Tibial nerve (tissue), 4 donors: Measurements from ENCODE around the gene KCNAB3.

ENCODE experiments used
- EP300 ChIP-seq, 2 donors: sonication (generic); formaldehyde crosslinking; IDR thresholded peaks; one replicate each; pipeline ENCODE4 v1.6.1; 2017; ENCODE audit warnings: antibody characterized with exemption in 2 of 2, mild to moderate bottlenecking in 1 of 2
- POLR2A ChIP-seq, 2 donors: fragments of 450-650 bp; IDR thresholded peaks; one replicate each; pipeline ENCODE4 v1.6.1; 2017; ENCODE audit warnings: antibody characterized with exemption in 2 of 2, mild to moderate bottlenecking in 2 of 2, moderate library complexity in 2 of 2
- TF ChIP-seq, protein P1 (sequence below), 5 experiments: fragments of 200-600 bp in 3 of 5; fragments of 450-650 bp in 2 of 5; sonication (generic) in 3 of 5; IDR thresholded peaks; one replicate each; pipeline ENCODE4 v1.5.1; 2016 to 2019; ENCODE audit warnings: antibody characterized with exemption in 5 of 5, mild to moderate bottlenecking in 3 of 5, moderate library complexity in 2 of 5

DNA sequence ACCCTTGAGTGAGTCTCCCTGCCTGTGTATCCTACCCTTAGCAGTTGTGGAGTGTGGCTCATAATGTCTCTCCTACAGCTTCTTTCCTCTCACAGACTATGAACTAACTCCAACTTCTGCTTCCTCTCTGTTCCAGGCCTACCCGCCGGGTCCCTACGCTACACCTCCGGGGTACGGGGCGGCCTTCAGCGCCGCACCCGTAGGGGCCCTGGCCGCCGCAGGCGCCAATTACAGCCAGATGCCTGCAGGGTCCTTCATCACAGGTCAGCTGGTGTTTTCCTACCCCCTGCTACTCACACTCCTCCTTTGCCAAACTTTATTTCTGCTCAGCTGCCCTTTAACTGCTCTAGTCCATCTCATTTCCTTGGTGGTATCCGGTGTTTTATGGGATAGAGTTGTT lies 18.9 kb downstream of the KCNAB3 start:
- TF ChIP-seq, protein P1, sequence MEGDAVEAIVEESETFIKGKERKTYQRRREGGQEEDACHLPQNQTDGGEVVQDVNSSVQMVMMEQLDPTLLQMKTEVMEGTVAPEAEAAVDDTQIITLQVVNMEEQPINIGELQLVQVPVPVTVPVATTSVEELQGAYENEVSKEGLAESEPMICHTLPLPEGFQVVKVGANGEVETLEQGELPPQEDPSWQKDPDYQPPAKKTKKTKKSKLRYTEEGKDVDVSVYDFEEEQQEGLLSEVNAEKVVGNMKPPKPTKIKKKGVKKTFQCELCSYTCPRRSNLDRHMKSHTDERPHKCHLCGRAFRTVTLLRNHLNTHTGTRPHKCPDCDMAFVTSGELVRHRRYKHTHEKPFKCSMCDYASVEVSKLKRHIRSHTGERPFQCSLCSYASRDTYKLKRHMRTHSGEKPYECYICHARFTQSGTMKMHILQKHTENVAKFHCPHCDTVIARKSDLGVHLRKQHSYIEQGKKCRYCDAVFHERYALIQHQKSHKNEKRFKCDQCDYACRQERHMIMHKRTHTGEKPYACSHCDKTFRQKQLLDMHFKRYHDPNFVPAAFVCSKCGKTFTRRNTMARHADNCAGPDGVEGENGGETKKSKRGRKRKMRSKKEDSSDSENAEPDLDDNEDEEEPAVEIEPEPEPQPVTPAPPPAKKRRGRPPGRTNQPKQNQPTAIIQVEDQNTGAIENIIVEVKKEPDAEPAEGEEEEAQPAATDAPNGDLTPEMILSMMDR (IDR thresholded peaks at IDR 0.05), result no peak
- TF ChIP-seq POLR2A (IDR thresholded peaks at IDR 0.05), result no peak
- no peak for TF ChIP-seq EP300 (IDR thresholded peaks at IDR 0.05)
